ENCODE results near the gene CYB5R4.

GRCh38 chr6:83911278-83911677 lies 51.8 kb downstream of the CYB5R4 start:
- no peak for TF ChIP-seq HDAC2 (IDR thresholded peaks at IDR 0.05; ENCODE audit: borderline replicate concordance in 1 of 2, low read depth in 2 of 2, low read length in 2 of 2)
- no peak for TF ChIP-seq MAFK (IDR thresholded peaks at IDR 0.05; ENCODE audit: low read depth, low read length)
- no peak for TF ChIP-seq CTCF (IDR thresholded peaks at IDR 0.05; ENCODE audit: control extremely low read depth in 1 of 3, insufficient read depth in 1 of 3, low read depth in 1 of 3, low read length in 3 of 3)
- no peak for TF ChIP-seq SP1 (IDR thresholded peaks at IDR 0.05; ENCODE audit: low read depth, low read length)
